Activated CD4-positive, alpha-beta T cell treated with anti-CD3 and anti-CD28 coated beads, Interleukin-2, amount 50 U/mL, for 1 hour (primary cell): Measurements from ENCODE around the gene TMEM9.
"Not testable (repeated sequence)": the region's sequence is repeated elsewhere in the genome, so short reads cannot be mapped to it uniquely, and the experiment has no call there.

Source experiments
- DNase-seq: peaks from one replicate; pipeline ENCODE4 v3.0.0-alpha.2; 2020

Gene TMEM9

DNA sequence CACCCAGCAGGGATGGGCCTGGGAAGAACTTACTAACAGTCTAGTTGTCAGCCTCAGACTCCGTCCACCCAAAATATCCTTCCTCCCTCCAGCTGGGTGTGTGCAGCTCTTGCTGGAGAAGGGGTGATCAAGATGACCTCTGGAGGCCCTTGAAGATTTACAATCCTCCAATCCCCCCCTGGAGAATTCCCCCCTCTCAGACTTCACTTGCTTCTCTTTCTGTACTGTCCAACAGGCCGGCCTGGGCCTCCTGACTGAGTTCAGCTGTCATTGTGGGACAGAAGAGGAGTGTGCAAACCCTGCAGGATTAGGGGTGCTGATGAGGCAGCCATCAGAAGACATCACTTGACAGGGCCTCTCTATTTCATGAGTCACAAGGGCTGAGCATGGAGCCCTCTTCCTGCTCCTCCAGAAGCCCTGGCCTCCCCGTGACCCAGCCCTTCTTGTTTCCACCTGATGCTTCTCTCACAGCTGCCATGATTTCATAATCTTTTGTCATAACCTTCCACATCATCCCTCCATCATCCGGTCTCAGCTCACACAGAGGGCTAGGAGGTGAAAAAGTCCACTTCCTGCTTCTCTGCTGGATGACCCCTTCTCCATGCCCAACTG is 18.8 kb upstream of the TMEM9 start:
- no peak for DNase-seq

DNA sequence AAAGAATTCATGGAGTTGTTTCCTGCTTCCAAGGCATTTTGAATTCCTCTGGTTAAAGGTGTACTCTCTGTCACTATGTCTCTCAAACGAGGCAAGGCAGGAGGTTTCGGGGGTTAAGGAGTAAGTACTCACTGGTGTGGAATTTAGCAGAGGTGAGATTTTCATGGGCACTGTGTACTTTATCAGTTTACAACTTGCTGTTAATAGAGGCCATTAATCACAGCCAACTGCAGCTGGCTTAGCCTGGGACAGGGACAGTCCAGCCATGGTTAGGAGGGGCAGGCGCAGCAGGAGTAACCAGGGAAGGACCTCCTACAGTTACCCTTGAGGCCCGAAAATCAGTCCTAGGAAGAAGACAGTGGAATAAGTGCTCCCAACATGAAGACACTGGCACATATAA is 18.1 kb upstream of the TMEM9 start:
- DNase-seq = no peak

DNA sequence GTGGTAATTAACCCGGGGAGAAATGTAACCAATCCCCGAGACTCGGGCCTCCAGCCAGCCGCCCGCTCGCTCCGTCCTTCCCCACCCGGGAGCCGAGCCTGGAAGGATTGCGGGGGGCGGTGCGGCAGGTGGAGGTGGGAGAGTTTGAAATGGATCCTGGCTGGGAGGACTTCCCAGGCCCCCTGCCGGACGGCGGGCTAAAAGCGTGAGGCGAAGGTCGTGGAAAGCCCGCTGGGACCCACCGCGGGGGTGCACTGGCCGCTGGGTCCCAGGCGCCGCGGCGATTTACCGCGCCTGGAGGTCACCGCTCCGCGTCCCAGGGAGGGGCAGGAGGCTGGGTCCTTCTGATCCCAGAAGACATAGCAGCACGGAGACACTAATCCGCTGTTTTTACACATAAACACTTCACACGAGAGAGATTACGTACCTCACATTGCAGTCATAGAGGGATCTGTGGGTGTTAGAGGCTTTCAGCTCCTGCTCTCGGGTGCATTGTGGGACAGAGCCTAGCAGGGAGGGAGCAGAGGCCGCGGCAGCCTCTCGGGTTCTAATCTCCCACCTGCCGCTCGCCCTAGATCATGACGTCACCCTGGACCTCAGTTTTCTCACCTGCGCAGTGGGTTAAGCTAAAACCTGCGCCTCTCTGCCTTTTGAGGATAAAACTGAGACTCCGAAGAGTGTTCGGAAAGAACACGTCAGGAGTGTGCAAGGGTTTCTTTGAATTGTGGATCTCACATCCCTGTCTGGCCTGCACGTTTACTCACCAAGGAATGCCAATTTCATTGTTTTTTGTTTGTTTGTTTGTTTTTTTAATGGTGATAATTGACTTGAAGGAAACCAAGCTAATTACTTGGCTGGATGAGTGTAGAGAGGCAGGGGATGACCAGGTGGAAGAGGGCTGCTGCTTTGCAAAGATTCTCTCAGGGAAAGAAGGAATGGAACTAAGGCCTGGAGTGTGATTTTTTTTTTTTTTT is 17.1 kb upstream of the TMEM9 start:
- DNase-seq = peak; percentile 22

- peak; percentile 65 for DNase-seq
Observed at GRCh38 chr1:201170533-201171062, 16.3 kb upstream of the TMEM9 start.

DNA sequence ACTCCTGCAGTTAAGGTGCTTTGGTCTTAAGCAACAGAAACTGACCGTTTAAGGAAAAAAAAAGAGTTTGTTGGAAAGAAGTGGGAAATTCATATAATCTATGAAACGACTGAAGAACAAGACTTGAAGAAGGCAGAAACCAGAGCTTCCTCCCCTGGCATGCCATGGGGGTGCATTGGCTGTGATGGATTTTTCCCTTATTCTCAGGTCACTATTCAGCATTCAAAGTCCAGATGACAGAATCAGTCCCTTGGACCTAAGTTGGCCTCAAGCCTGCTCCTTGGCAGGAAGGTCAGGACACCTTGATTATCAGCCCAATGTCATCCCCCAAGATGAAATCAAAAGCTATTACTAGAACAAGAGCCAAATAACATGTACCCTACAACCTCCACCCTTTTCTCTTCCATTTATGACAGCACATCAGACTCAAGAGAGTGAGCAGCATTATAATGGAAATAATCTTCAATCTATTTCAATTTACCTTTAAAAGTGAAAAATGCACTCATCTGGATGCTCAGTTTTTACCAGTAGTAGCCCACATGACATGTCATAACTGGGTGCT is 15.8 kb upstream of the TMEM9 start:
- DNase-seq = no peak

DNA sequence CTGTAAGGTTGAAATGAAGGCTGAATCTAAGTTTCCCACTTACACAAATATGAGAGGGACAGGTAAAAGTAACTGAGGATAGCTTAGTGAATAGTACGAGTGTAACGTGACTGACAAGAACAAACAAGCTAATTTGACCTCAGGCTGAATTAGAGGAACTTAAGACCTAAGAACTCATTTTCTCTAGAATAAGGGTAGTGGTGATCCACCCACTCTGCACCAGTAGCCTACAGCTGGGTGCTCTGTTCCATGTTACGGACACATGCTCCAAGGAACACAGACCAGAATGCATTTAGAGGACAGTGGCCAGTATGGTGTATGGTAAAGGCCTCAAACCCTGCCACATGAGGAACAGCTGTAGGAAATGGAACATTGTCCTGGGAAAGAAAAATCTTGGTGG is 14.9 kb upstream of the TMEM9 start:
- DNase-seq = no peak

- DNase-seq = no peak
Observed at GRCh38 chr1:201167041-201167991, 13.0 kb upstream of the TMEM9 start.

DNA sequence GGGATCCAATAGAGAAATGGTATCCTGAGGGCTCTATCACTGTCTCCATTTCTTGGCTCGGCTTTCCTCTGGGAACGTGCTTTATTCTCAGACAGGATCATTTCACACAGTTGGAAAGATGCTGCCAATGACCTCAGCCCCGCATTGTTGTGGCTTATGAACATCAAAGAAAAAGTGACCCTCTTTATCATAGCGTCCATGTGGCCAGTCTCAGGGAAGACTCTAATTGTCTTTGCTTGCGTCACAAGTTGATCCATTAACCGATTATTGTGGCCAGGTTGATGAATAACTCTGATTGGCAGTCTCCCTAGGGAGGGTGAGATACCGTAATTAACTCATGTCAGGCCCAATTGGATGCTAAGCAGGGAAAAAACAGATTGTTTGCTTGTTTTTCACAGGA is 10.4 kb upstream of the TMEM9 start:
- DNase-seq = no peak

DNA sequence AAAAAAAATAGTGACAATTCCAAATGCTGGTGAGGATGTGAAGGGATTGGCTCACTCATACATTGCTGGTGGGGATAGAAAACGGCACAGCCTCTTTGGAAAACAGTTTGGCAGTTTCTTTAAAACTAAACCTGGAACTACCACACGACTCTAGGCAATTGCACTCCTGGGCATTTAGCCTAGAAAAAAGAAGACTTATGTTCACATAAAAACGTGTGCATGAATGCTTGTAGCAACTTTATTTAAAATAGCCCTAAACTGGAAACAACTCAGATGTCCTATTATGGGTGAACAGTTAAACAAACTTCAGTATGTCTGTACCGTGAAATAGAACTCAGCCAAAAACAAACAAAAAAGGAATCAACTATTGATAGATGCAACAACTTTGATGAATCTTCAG is 9.4 kb upstream of the TMEM9 start:
- no peak for DNase-seq

DNA sequence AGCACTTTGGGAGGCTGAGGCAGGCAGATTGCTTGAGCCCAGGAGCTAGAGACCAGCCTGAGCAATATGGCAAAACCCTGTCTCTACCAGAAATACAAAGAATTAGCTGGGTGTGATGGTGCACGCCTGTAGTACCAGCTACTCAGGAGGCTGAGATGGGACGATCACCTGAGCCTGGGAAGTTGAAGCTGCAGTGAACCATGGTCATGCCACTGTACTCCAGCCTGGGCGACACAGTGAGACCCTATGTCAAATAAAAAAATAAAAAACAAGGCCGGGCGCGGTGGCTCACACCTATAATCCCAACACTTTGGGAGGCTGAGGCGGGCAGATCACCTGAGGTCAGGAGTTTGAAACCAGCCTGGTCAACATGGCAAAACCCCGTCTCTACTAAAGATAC is 8.8 kb upstream of the TMEM9 start:
- DNase-seq = not testable (repeated sequence)

DNA sequence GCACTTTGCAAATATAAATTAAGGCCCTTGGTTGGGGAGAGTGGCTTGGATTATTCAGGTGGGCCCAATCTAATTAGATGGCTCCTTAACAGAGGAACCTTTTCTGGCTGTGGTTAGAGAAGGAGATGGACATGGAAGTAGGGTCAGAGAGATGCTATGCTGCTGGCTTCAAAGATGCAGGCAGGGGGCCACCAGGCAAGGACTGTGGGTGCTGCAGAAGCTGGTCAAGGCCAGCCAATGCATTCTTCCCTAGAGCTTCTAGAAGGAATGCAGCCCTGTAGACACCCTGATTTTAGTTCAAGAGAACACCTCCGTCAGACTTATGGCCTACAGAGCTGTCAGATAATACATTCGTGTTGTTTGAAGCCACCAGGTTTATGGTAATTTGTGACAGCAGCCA is 3.7 kb upstream of the TMEM9 start:
- DNase-seq = no peak

- no peak for DNase-seq
Observed at GRCh38 chr1:201156819-201157218, 2.5 kb upstream of the TMEM9 start.

DNA sequence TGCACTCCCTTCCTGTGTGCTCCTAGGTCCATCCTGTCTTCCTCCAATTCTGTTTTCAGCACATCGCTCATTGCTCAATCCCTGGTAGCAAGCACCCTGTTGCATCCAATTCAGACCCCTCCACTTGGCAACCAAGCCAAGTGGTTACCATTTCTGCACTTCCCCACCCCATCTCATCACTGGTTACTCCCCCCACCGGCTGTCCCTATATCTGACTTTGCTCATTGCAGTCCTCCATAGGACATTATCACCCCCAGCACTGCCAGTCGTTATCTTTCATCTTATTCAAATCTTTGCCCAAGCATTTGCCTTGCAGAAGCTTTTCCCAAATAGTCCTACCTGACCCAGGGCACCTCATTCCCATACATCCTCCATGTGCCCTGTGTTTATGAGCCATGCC is 2.1 kb upstream of the TMEM9 start:
- no peak for DNase-seq

- no peak for DNase-seq
Observed at GRCh38 chr1:201155354-201155753, 1.1 kb upstream of the TMEM9 start.

- DNase-seq = no peak
Observed at GRCh38 chr1:201153474-201154388, 543 bp downstream of the TMEM9 start.

- DNase-seq = no peak
Observed at GRCh38 chr1:201149400-201149799, 4.9 kb downstream of the TMEM9 start.

DNA sequence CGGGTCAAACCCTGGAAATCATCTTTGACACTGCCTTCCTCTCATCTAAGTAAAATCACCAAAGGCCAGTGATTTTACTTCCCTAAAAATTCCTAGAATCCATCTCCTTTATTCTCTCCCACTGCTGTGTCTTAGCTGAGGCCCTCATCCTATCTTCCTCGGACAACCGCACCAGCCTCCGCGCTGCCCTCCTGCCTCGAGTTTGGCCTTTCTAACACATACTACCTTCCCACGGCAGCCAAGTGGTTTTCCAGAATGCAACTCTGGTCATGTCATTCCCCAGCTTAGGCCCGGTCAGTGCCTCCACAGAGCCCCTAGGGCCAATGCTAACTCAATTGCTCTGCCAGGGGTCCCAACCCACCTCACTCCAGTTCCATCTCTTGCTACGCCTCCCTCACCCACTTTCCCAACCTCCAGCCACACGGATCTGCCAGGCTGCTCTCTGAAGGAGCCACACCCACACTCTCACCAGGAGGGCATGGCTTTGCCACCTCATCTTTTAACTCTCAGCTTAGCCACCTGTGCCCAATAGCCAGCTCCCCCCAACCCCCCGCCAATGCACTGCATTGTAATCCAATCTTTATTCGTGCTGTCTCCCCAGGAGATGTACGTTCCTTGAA is 6.8 kb downstream of the TMEM9 start:
- no peak for DNase-seq

GRCh38 chr1:201146626-201147390 is 7.5 kb downstream of the TMEM9 start:
- DNase-seq = no peak

DNA sequence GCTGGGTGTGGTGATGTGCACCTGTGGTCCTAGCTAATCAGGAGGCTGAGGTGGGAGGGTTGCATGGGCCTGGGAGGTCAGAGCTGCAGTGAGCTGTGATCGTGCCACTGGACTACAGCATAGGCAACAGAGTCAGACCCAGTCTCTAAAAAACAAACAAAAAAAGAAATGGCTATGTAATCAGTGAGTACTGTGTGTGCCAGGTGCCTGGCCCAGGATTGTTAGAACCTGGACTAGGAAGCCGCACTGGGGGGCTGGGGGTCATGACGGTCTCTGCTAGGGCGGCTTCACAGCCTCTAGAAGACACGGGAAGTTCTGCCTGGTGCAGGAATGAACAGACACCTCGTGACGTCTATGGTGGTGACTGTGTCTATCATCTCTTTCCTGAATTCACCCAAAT is 8.5 kb downstream of the TMEM9 start:
- no peak for DNase-seq

GRCh38 chr1:201145132-201145531 is 9.1 kb downstream of the TMEM9 start:
- no peak for DNase-seq
